HepG2 (cell line): ENCODE data around the gene CPOX. TPM values are rescaled to one million over a fixed set of nuclear protein-coding genes. Genes with fewer than 3 reads are reported as not detected.

Experiments used
- ARID2 ChIP-seq: sonication (generic); formaldehyde crosslinking; IDR thresholded peaks from 2 replicates; pipeline ENCODE4 v1.8.1; 2022; ENCODE audit warnings: mild to moderate bottlenecking, missing genetic modification reagents, borderline replicate concordance
- E2F5 ChIP-seq: sonication (generic); formaldehyde crosslinking; conservative IDR thresholded peaks from 2 replicates; pipeline ENCODE4 v1.4.0; 2020; ENCODE audit warnings: missing genetic modification reagents
- FOXP1 ChIP-seq, 2 experiments: fragments of 450-650 bp in 1 of 2; IDR thresholded peaks; 2 replicates each; pipeline ENCODE4 v1.6.1; 2017 to 2018; ENCODE audit warnings: antibody characterized with exemption in 1 of 2
- GTF2F1 ChIP-seq: fragments of 150-350 bp; IDR thresholded peaks from 2 replicates; pipeline ENCODE4 v1.6.1; 2014; ENCODE audit warnings: low read length
- MXD1 ChIP-seq: sonication (generic); formaldehyde crosslinking; IDR thresholded peaks from 2 replicates; pipeline ENCODE4 v1.4.0; 2020; ENCODE audit warnings: mild to moderate bottlenecking, missing genetic modification reagents
- SCMH1 ChIP-seq: sonication (generic); formaldehyde crosslinking; IDR thresholded peaks from 2 replicates; pipeline ENCODE4 v1.9.0; 2021; ENCODE audit warnings: missing genetic modification reagents, mild to moderate bottlenecking, borderline replicate concordance
- TEAD2 ChIP-seq: sonication (generic); formaldehyde crosslinking; IDR thresholded peaks from 2 replicates; pipeline ENCODE4 v1.9.0; 2021; ENCODE audit warnings: missing genetic modification reagents
- TFE3 ChIP-seq: IDR thresholded peaks from 2 replicates; pipeline ENCODE4 v1.6.1; 2016
- TRAFD1 ChIP-seq: sonication (generic); formaldehyde crosslinking; IDR thresholded peaks from 2 replicates; pipeline ENCODE4 v1.5.1; 2020; ENCODE audit warnings: missing genetic modification reagents, mild to moderate bottlenecking, borderline replicate concordance
- ZNF18 ChIP-seq: sonication (generic); formaldehyde crosslinking; IDR thresholded peaks from 2 replicates; pipeline ENCODE4 v1.8.0; 2022; ENCODE audit warnings: mild to moderate bottlenecking, missing genetic modification reagents; ENCODE audit not compliant: insufficient replicate concordance
- ZNF326 ChIP-seq: sonication (generic); formaldehyde crosslinking; IDR thresholded peaks from 2 replicates; pipeline ENCODE4 v1.4.0; 2020; ENCODE audit warnings: missing genetic modification reagents, borderline replicate concordance
- ZNF329 ChIP-seq: sonication (generic); formaldehyde crosslinking; IDR thresholded peaks from 2 replicates; pipeline ENCODE4 v1.9.0; 2021; ENCODE audit warnings: low read depth, mild to moderate bottlenecking, missing genetic modification reagents
- ZNF333 ChIP-seq: sonication (generic); formaldehyde crosslinking; IDR thresholded peaks from 2 replicates; pipeline ENCODE4 v1.4.0; 2020; ENCODE audit warnings: mild to moderate bottlenecking, missing genetic modification reagents, borderline replicate concordance
- ZNF441 ChIP-seq: sonication (generic); formaldehyde crosslinking; IDR thresholded peaks from 2 replicates; pipeline ENCODE4 v1.7.0; 2021; ENCODE audit warnings: missing genetic modification reagents, borderline replicate concordance
- ZNF513 ChIP-seq: sonication (generic); formaldehyde crosslinking; conservative IDR thresholded peaks from 2 replicates; pipeline ENCODE4 v1.5.0; 2020; ENCODE audit warnings: missing genetic modification reagents
- ZNF572 ChIP-seq: sonication (generic); formaldehyde crosslinking; IDR thresholded peaks from 2 replicates; pipeline ENCODE4 v1.5.1; 2020; ENCODE audit warnings: mild to moderate bottlenecking, missing genetic modification reagents
- ZNF782 ChIP-seq: sonication (generic); formaldehyde crosslinking; IDR thresholded peaks from 2 replicates; pipeline ENCODE4 v1.4.0; 2020; ENCODE audit warnings: missing genetic modification reagents, mild to moderate bottlenecking, borderline replicate concordance
- ZSCAN21 ChIP-seq: sonication (generic); formaldehyde crosslinking; IDR thresholded peaks from 2 replicates; pipeline ENCODE4 v1.8.0; 2022; ENCODE audit warnings: mild to moderate bottlenecking, missing genetic modification reagents, moderate library complexity, borderline replicate concordance
- polyA plus RNA-seq, 8 experiments: library from polyadenylated mRNA; depleted of rRNA in 3 of 8; stranded (reverse) in 7 of 8; unstranded in 1 of 8; fragments of >200 nt; fragmentation: Illumina TruSeq in 4 of 8; extraction: Trizol in 4 of 8; gene quantifications; 2 replicates each; pipeline versions ENCODE4 v1.2.1 to v1.2.3, GENCODE V29; 2011 to 2016; ENCODE audit warnings: low read depth in 4 of 8, missing spikeins in 1 of 8, mixed read lengths in 1 of 8; ENCODE audit not compliant: insufficient read depth in 1 of 8
- total RNA-seq, 5 experiments: library from RNA; depleted of rRNA; stranded (reverse); fragments of >200 nt; fragmentation: Illumina TruSeq; extraction: Trizol; gene quantifications; 2 replicates each; pipeline ENCODE4 v1.2.3, GENCODE V29; 2016; ENCODE audit warnings: low read depth in 1 of 5

Gene CPOX
- total and polyA plus RNA-seq, 2 of the 13 experiments (the other 11 are each of a cell fraction or from before 2014, with no cell fraction given) = 34.2 to 37.2 TPM

- TF ChIP-seq ZNF513 (CRISPR knock-in tag) = no peak
- no peak for TF ChIP-seq ZNF572 (CRISPR knock-in tag)
- no peak for TF ChIP-seq ZNF329 (CRISPR knock-in tag)
- TF ChIP-seq ZNF18 (CRISPR knock-in tag) = no peak
- TF ChIP-seq E2F5 (CRISPR knock-in tag) = peak; percentile 85; the same call in 1 of the 2 replicates
- no peak for TF ChIP-seq ZNF326 (CRISPR knock-in tag)
- no peak for TF ChIP-seq GTF2F1
- no peak for TF ChIP-seq TEAD2 (CRISPR knock-in tag)
- no peak; the same call in 1 of the 2 replicates for TF ChIP-seq ZNF441
- no peak for TF ChIP-seq MXD1 (CRISPR knock-in tag)
- no peak for TF ChIP-seq ZNF782 (CRISPR knock-in tag)
- TF ChIP-seq ZSCAN21 (CRISPR knock-in tag) = peak; percentile 29; the same call in 1 of the 2 replicates
- no peak for TF ChIP-seq SCMH1 (CRISPR knock-in tag)
- no peak for TF ChIP-seq TRAFD1
- no peak for TF ChIP-seq ZNF333 (CRISPR knock-in tag)
- peak; percentile 59 for TF ChIP-seq TFE3 (CRISPR knock-in tag)
- TF ChIP-seq FOXP1 (IDR thresholded peaks at IDR 0.05) = no peak
- 0 out of 2 replicates have a peak, but pooled peaks have one; percentile 35 for TF ChIP-seq FOXP1 (CRISPR knock-in tag; IDR thresholded peaks at IDR 0.05)
- TF ChIP-seq ARID2 (CRISPR knock-in tag) = no peak
Measured at GRCh38 chr3:98593046-98593936, at the start of gene CPOX (continued).
